T-helper 17 cell (primary cell): ENCODE results near the gene NT5DC3. TPM values are rescaled to one million over a fixed set of nuclear protein-coding genes. Genes with fewer than 3 reads are reported as not detected.
"Not testable (repeated sequence)": the region's sequence is repeated elsewhere in the genome, so short reads cannot be mapped to it uniquely, and the experiment has no call there.

Experiments
- ATAC-seq: fragments of 150-1000 bp; cut with Tn5 transposase; 2 replicates; pipeline ENCODE4 v1.10.0; 2021; ENCODE audit warnings: mild to moderate bottlenecking, moderate library complexity
- DNase-seq, 3 donors: peaks; one replicate each; pipeline versions ENCODE4 v3.0.0 to v3.0.0-alpha.2; 2020 to 2021
- H3K9me3 ChIP-seq: one replicate; pipeline ENCODE4 v1.7.0; 2013; ENCODE audit warnings: low read length, mild to moderate bottlenecking; ENCODE audit not compliant: control insufficient read depth, poor library complexity, severe bottlenecking
- H3K27ac Mint-ChIP-seq: one replicate; pipeline ENCODE4 v1.8.0; 2022; ENCODE audit warnings: mild to moderate bottlenecking, moderate library complexity, mixed read lengths
- H3K27me3 Mint-ChIP-seq: one replicate; pipeline ENCODE4 v1.8.0; 2022; ENCODE audit warnings: mixed read lengths
- H3K36me3 Mint-ChIP-seq: one replicate; pipeline ENCODE4 v1.8.0; 2022; ENCODE audit warnings: low read depth, mixed read lengths
- H3K4me1 Mint-ChIP-seq: one replicate; pipeline ENCODE4 v1.8.0; 2022; ENCODE audit warnings: mild to moderate bottlenecking, mixed read lengths
- H3K4me3 Mint-ChIP-seq: one replicate; pipeline ENCODE4 v1.8.0; 2022; ENCODE audit warnings: mild to moderate bottlenecking, moderate library complexity, mixed read lengths
- total RNA-seq, 4 donors: library from RNA in 2 of 4; stranded (reverse) in 2 of 4; gene quantifications; one replicate each; pipeline ENCODE4 v1.2.3 and lab custom pipeline; 2022 to 2026

Gene NT5DC3
- total RNA-seq, 2 donors from 2014 or later, result 6.5 to 8.3 TPM

DNA sequence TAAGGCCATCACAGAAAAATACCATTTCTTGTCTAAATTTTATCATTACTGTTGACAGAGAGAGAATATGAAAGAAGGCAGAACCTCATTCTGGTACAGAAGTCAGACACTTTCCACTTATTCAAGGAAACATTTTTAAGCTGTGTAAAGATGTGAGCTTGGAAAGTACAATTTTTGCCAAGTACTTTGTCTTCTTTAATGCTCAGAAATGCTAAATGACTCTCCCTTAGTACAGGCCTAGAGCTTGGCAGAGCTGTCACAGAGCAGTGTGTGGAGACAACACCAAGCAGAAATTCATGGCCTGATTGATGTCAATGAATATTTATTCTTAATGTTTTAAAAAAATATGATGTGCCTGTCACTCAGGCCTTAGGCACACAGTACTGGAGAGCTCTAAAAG, 20.7 kb downstream of the NT5DC3 start:
- DNase-seq (no peak), ATAC-seq (no peak)
- no peak overlapping the region for H3K27ac Mint-ChIP-seq
- H3K27me3 Mint-ChIP-seq, result no peaks in the 10 kb centered on the region
- H3K4me1 Mint-ChIP-seq, result peaks cover 7% of the 10 kb centered on the region
- H3K4me3 Mint-ChIP-seq, result no peak overlapping the region
- H3K9me3 ChIP-seq, result no peaks in the 10 kb centered on the region
- peaks cover 3% of the 10 kb centered on the region for H3K36me3 Mint-ChIP-seq

DNA sequence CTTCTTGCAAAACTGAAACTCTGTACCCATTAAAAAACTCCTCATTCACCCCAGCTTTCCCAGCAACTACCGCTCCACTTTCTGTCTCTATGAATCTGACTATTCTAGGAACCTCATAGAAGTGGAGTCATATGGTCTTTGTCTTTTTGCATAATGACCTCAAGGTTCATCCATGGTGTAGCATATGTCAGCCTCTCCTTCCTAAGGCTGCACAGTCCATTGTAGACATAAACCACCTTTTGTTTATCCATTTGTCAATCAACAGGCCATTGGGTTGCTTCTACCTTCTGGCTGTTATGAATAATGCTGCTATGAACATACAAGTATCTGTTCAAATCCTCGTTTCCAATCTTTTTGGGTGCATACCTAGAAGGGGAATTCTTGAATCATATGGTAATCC, 21.1 kb downstream of the NT5DC3 start:
- H3K27ac Mint-ChIP-seq, result no peak overlapping the region
- H3K4me3 Mint-ChIP-seq, result no peak overlapping the region
- no peak for DNase-seq
- no peaks in the 10 kb centered on the region for H3K27me3 Mint-ChIP-seq
- no peaks in the 10 kb centered on the region for H3K9me3 ChIP-seq
- no peak for ATAC-seq
- peaks cover 7% of the 10 kb centered on the region for H3K4me1 Mint-ChIP-seq
- H3K36me3 Mint-ChIP-seq, result peaks cover 3% of the 10 kb centered on the region

DNA sequence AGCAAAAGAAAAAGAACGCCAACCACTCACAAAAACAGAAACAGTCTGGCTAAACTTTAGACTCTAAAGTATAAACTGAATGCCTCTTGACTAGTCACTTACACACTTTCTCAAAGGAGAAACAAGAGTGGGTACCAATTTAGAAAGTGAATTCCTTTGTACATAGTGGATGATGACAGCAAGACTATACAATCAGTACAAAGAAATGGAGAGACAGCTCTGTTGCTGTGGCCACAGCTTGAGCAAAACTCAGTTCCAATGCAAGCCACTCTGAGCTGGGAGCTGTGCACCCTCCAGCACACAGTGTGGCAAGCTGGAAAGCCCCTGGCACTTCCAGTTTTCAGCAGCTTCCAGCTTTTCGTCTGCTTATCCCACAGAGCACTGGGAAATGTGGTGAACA, 21.7 kb downstream of the NT5DC3 start:
- H3K9me3 ChIP-seq, result no peaks in the 10 kb centered on the region
- ATAC-seq (no peak), DNase-seq (no peak)
- Mint-ChIP-seq H3K27me3 (no peaks in the 10 kb centered on the region), H3K4me1 (peaks cover 4% of the 10 kb centered on the region), H3K4me3 (no peak overlapping the region), H3K27ac (no peak overlapping the region), H3K36me3 (peaks cover 3% of the 10 kb centered on the region)

DNA sequence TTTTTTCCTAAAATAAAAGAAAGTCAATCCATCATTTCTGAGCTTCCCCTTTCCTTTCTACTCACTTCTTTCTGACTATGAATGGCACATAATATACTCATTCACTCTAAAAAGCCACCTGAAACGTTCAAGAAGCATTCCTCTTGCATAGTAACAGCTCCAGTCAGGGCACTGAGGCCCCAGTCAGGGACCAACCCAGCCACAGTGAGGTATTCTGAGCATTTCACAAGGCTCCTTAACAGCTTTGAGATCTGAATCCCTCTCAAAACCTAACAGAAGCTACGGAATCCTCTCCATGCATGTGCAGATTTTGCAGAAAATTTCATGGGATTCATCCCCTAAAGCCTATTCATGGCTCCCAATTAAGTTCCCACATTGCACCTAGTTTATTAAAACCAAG, 23.2 kb downstream of the NT5DC3 start:
- no peak for DNase-seq
- no peak for ATAC-seq
- H3K27ac Mint-ChIP-seq, result no peak overlapping the region
- H3K9me3 ChIP-seq, result no peaks in the 10 kb centered on the region
- no peaks in the 10 kb centered on the region for H3K27me3 Mint-ChIP-seq
- H3K4me3 Mint-ChIP-seq, result no peak overlapping the region
- H3K4me1 Mint-ChIP-seq, result peaks cover 4% of the 10 kb centered on the region
- peaks cover 5% of the 10 kb centered on the region for H3K36me3 Mint-ChIP-seq

DNA sequence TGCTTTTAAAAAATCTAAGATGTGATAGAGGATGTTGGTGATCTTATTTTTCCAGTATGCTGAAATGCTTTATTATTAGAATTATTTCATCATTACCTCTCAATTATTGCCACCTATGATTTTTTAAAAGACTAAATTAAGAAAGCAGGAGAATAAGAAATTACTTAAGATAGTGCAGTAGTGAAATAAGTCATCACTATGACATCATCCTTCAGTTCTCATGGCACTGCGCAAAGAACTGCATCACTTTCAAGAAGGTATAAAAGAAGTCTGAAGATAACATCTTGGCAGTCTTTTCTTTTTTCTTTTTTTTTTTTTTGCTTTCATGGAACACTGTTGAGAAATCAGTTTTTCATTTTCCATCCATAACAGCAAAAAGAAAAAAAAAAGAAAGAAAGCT, 24.4 kb downstream of the NT5DC3 start:
- no peaks in the 10 kb centered on the region for H3K9me3 ChIP-seq
- DNase-seq (no peak), ATAC-seq (no peak)
- Mint-ChIP-seq H3K4me3 (no peak overlapping the region), H3K36me3 (peaks cover 5% of the 10 kb centered on the region), H3K4me1 (peaks cover 4% of the 10 kb centered on the region), H3K27me3 (no peaks in the 10 kb centered on the region), H3K27ac (no peak overlapping the region)

DNA sequence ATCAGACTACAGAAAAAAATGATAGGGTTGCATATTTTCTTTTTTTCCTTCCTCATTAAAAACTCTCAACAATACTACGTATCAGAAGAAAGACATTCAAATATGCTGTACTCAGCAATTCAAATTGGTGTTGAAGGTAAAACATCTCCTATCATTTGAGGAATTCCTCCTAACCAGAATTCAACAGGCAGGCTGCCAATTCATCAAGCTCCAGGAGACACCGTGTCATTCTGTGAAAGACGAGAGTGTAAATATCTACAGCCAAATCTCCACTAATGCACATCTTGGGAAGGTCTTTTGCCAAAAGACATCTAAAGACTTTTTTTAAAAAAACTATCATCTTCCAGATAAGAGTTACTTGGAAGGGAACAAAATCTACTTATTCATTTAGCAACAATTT, 26.6 kb downstream of the NT5DC3 start:
- H3K4me3 Mint-ChIP-seq, result no peak overlapping the region
- DNase-seq (no peak), ATAC-seq (no peak)
- peaks cover 2% of the 10 kb centered on the region for H3K4me1 Mint-ChIP-seq
- no peaks in the 10 kb centered on the region for H3K27me3 Mint-ChIP-seq
- H3K9me3 ChIP-seq, result no peaks in the 10 kb centered on the region
- no peak overlapping the region for H3K27ac Mint-ChIP-seq
- peaks cover 4% of the 10 kb centered on the region for H3K36me3 Mint-ChIP-seq

DNA sequence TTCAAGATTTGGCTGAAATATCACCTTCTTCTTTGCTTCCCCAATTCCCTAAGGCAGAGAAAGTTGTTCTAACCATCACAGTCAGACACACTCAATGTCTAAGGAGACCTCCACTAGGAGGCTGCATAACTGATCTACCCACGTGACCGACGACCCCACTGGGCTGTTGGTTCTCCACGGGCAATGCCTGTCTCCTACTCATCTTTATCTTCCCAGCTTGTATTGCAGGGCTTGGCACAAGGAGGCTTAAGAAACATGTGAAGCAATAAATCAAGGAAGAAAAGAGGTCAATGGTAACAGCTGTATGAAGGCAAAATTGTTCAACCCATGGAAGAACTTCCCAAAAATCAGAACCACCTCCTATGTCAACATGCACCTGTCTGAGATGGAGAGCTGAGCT, 27.1 kb downstream of the NT5DC3 start:
- ATAC-seq (no peak), DNase-seq (no peak)
- no peak overlapping the region for H3K27ac Mint-ChIP-seq
- H3K4me1 Mint-ChIP-seq, result peaks cover 2% of the 10 kb centered on the region
- no peak overlapping the region for H3K4me3 Mint-ChIP-seq
- H3K9me3 ChIP-seq, result no peaks in the 10 kb centered on the region
- no peaks in the 10 kb centered on the region for H3K27me3 Mint-ChIP-seq
- H3K36me3 Mint-ChIP-seq, result peaks cover 4% of the 10 kb centered on the region

DNA sequence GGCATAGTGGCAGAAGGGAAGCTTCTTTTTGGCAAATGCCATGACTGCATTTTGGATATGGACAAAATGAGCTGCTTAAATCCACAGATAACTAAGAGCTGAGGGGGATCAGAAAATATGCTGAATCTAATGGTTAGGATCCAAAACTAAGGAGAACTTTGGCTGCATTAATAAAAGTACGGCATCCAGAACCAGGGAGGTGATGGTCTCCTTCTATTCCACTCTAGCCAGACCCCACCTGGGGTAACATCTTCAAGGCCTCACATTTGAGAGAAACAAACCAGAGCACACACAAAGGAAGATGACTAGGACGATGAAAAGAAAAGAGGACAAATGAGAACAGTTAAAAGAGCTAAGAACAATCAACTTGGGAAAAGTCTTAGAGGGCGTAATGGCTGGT, 27.6 kb downstream of the NT5DC3 start:
- H3K27me3 Mint-ChIP-seq, result no peaks in the 10 kb centered on the region
- H3K27ac Mint-ChIP-seq, result no peak overlapping the region
- H3K36me3 Mint-ChIP-seq, result peaks cover 4% of the 10 kb centered on the region
- no peaks in the 10 kb centered on the region for H3K9me3 ChIP-seq
- DNase-seq (no peak), ATAC-seq (no peak)
- peaks cover 2% of the 10 kb centered on the region for H3K4me1 Mint-ChIP-seq
- H3K4me3 Mint-ChIP-seq, result no peak overlapping the region

DNA sequence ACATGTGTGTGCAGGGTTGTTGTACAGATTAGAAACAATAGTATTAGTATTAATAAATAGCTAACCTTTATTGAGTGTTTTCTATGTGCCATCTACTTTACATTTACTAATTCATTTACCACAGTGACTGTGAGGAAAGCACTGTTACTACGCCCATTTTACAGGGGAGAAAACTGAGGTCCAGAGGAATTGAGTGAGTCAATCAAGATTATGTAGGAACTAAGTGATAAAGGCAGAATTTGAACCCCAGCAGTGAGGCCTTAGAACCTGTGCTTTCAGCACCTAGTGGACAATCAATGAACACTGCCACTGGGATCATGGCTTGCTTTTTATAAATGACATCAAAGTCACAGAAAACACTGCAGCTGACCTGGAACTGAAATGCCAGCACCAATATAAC, 28.2 kb downstream of the NT5DC3 start:
- no peak overlapping the region for H3K4me3 Mint-ChIP-seq
- ATAC-seq (no peak), DNase-seq (no peak)
- no peak overlapping the region for H3K27ac Mint-ChIP-seq
- no peaks in the 10 kb centered on the region for H3K27me3 Mint-ChIP-seq
- H3K9me3 ChIP-seq, result no peaks in the 10 kb centered on the region
- peaks cover 6% of the 10 kb centered on the region for H3K36me3 Mint-ChIP-seq
- H3K4me1 Mint-ChIP-seq, result peaks cover 6% of the 10 kb centered on the region

DNA sequence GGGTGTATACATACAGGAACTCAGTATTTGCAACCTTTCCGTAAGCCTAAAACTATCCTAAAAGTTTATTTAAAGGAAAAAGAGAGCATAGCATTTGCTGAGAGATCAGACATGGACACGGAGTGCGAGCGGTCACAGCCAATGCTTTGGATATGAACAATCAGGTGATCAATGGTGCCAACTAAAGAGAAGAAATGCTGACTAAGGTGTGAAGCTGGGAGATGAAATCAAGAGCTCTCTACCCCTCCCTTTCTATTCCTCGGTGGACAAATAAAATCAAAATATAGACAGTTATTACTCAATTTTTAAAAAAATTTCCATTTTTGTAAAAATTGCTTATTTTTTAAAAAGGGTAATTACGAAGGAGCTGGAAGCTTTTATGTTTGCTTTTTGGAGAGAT, 29.2 kb downstream of the NT5DC3 start:
- DNase-seq (no peak), ATAC-seq (no peak)
- Mint-ChIP-seq H3K27me3 (no peaks in the 10 kb centered on the region), H3K4me1 (peaks cover 11% of the 10 kb centered on the region), H3K27ac (no peak overlapping the region), H3K36me3 (peaks cover 12% of the 10 kb centered on the region), H3K4me3 (no peak overlapping the region)
- H3K9me3 ChIP-seq, result no peaks in the 10 kb centered on the region

DNA sequence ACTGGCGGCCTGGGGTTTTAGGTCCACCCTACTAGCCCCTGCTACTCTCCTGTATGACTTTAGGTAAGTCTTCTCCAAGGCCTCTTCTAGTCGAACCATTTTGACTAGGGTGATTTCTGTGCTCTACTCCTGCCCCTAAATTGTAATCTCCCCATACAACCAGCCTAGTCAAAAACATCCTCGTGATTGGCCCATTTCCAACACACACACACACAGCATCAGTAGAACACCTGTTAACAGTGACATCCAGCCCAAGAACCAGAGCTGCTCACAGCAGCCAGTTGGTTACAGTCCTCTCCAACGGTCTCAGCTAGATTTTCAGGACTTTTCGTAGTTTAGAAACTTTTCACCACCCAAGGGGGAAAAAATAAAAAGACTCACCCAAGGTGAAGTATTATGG, 30.9 kb downstream of the NT5DC3 start:
- ATAC-seq (no peak), DNase-seq (no peak)
- H3K4me1 Mint-ChIP-seq, result peaks cover 14% of the 10 kb centered on the region
- H3K27ac Mint-ChIP-seq, result no peak overlapping the region
- no peaks in the 10 kb centered on the region for H3K9me3 ChIP-seq
- no peaks in the 10 kb centered on the region for H3K27me3 Mint-ChIP-seq
- no peak overlapping the region for H3K4me3 Mint-ChIP-seq
- peaks cover 18% of the 10 kb centered on the region for H3K36me3 Mint-ChIP-seq

DNA sequence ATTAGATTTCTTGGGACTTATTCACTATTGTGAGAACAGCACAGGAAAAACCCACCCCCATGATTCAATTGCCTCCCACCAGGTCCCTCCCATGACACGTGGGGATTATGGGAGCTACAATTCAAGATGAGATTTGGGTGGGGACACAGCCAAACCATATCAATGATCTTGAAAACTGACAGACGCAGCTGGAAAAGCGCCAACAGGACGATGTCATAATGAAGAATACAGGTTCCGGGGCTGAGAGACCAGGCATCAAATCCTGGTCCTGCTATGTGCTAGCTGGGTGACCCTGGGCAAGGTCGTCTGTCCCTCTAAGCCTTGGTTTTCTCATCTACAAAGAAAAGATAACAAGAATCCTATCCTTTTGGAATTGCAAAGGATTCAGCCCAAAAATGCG, 31.4 kb downstream of the NT5DC3 start:
- Mint-ChIP-seq H3K4me1 (peaks cover 14% of the 10 kb centered on the region), H3K36me3 (peaks cover 18% of the 10 kb centered on the region)
- not testable (repeated sequence) for ATAC-seq, DNase-seq, H3K4me3 Mint-ChIP-seq, H3K27ac Mint-ChIP-seq, H3K9me3 ChIP-seq, H3K27me3 Mint-ChIP-seq

DNA sequence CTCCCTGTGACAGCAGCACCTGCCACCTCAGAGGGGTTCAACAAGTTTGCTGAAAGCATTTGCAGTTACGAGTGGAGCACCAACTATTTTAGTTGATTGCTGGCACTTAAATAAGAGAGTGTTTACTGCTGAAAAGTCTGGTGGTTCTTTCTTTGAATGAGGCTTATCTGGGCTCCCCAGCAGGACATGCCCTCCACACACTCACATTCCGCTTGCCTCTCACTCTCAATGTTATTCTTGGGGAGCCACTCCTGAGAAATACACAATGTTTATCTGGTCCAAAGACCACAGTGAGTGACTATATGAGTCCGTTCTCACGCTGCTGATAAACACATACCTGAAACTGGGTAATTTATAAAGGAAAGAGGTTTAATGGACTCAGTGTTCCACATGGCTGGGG, 31.9 kb downstream of the NT5DC3 start:
- H3K4me1 Mint-ChIP-seq, result peaks cover 14% of the 10 kb centered on the region
- no peaks in the 10 kb centered on the region for H3K9me3 ChIP-seq
- peaks cover 21% of the 10 kb centered on the region for H3K36me3 Mint-ChIP-seq
- ATAC-seq, result no peak
- no peak overlapping the region for H3K27ac Mint-ChIP-seq
- no peak for DNase-seq
- H3K27me3 Mint-ChIP-seq, result no peaks in the 10 kb centered on the region
- no peak overlapping the region for H3K4me3 Mint-ChIP-seq

DNA sequence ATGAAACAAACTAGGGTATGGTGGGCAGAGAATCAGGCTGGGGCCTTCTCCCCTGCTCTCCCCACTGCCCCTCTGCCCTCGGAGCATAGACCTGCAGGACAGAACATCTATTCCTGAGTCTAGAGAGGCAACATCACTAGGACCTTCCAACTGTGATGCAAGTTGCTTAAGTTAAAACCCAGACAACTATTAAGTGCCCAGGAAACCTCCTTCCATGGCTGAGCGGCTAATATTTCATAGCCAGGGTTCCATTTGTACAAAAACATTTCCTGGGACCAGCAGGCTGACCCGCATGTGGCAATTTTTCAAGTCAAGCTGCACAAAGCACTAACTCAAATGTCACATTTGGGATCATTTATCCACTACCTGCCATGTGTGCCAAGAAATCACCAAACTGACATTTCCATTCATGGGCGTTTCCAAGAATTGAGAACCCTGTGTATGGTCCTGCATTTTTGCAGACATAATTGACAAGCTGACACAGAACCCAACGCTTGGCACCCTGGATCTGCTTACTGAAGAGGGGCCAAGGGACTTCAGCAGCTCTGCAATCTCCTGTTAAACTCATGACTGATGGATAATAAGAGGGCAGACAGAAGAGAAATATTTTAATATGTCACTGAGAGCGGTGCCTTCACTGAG, 32.7 kb downstream of the NT5DC3 start:
- H3K4me3 Mint-ChIP-seq, result no peak overlapping the region
- no peaks in the 10 kb centered on the region for H3K9me3 ChIP-seq
- H3K4me1 Mint-ChIP-seq, result peaks cover 14% of the 10 kb centered on the region
- H3K27ac Mint-ChIP-seq, result peak overlapping the region; percentile 77
- DNase-seq (no peak), ATAC-seq (no peak)
- H3K36me3 Mint-ChIP-seq, result peaks cover 21% of the 10 kb centered on the region
- H3K27me3 Mint-ChIP-seq, result no peaks in the 10 kb centered on the region
